Measurements from ENCODE around the gene COPG1. TPM values are rescaled to one million over a fixed set of nuclear protein-coding genes. Genes with fewer than 3 reads are reported as not detected.
A peak's percentile ranks its signal among the peaks of the same experiment; 100 is the strongest.
"Not testable (repeated sequence)": the region's sequence is repeated elsewhere in the genome, so short reads cannot be mapped to it uniquely, and the experiment has no call there.

Gene COPG1
- polyA plus RNA-seq, 1 of the 3 experiments (the other 2 are of a cell fraction), result 114 TPM

DNA sequence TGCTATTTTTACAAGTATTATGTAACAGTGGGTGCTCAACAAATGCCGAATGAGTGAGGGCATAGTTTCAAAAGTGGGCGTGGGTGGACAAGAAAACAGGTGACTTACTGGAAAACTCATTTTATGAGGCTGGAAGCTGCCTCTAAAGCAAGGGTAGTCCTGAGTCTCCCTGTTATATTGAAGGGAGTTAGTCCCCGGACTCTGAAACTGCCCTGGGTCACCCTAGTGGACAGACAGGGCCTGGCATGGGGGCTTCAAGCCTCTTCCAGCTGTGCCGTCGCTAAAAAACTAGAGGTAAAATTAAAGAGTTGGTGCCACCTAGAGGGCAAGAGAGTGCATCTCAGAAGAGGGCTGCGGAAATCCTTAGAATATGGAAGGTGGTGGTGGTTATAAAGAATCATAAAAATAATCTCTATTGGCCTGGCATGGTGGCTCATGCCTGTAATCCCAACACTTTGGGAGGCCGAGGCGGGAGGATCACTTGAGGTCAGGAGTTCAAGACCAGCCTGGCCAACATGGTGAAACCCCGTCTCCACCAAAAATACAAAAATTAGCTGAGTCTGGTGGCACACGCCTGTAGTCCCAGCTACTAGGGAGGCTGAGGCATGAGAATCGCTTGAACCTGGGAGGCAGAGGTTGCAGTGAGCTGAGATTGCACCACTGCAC, 3.6 kb upstream of the COPG1 start:
- TF ChIP-seq, protein P1, sequence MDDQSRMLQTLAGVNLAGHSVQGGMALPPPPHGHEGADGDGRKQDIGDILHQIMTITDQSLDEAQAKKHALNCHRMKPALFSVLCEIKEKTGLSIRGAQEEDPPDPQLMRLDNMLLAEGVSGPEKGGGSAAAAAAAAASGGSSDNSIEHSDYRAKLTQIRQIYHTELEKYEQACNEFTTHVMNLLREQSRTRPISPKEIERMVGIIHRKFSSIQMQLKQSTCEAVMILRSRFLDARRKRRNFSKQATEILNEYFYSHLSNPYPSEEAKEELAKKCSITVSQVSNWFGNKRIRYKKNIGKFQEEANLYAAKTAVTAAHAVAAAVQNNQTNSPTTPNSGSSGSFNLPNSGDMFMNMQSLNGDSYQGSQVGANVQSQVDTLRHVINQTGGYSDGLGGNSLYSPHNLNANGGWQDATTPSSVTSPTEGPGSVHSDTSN (IDR thresholded peaks at IDR 0.05), result 0 out of 2 replicates have a peak, but pooled peaks have one; percentile 5
- TF ChIP-seq GABPA (IDR thresholded peaks at IDR 0.05; ENCODE audit: low read depth), result 0 out of 2 replicates have a peak, but pooled peaks have one; percentile 11
- TF ChIP-seq, protein P2, sequence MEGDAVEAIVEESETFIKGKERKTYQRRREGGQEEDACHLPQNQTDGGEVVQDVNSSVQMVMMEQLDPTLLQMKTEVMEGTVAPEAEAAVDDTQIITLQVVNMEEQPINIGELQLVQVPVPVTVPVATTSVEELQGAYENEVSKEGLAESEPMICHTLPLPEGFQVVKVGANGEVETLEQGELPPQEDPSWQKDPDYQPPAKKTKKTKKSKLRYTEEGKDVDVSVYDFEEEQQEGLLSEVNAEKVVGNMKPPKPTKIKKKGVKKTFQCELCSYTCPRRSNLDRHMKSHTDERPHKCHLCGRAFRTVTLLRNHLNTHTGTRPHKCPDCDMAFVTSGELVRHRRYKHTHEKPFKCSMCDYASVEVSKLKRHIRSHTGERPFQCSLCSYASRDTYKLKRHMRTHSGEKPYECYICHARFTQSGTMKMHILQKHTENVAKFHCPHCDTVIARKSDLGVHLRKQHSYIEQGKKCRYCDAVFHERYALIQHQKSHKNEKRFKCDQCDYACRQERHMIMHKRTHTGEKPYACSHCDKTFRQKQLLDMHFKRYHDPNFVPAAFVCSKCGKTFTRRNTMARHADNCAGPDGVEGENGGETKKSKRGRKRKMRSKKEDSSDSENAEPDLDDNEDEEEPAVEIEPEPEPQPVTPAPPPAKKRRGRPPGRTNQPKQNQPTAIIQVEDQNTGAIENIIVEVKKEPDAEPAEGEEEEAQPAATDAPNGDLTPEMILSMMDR (IDR thresholded peaks at IDR 0.05), result peak; percentile 99
- TF ChIP-seq MXI1 (IDR thresholded peaks at IDR 0.05; ENCODE audit: low read depth, low read length), result peak; percentile 66; the same call in 1 of the 2 replicates
- peak; percentile 77; the same call in 1 of the 2 replicates for TF ChIP-seq SIN3A (IDR thresholded peaks at IDR 0.05; ENCODE audit: borderline replicate concordance, low read depth, low read length)
- TF ChIP-seq SMC3 (IDR thresholded peaks at IDR 0.05; ENCODE audit: low read depth, low read length), result peak; percentile 78
- peak; percentile 94 for TF ChIP-seq RAD21 (IDR thresholded peaks at IDR 0.05; ENCODE audit: low read length)
- 0 out of 2 replicates have a peak, but pooled peaks have one; percentile 18 for TF ChIP-seq REST (IDR thresholded peaks at IDR 0.05; ENCODE audit: low read depth, low read length)
- peak; percentile 40 for TF ChIP-seq TCF12 (IDR thresholded peaks at IDR 0.05)
- TF ChIP-seq, protein P3, sequence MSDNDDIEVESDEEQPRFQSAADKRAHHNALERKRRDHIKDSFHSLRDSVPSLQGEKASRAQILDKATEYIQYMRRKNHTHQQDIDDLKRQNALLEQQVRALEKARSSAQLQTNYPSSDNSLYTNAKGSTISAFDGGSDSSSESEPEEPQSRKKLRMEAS (IDR thresholded peaks at IDR 0.05; ENCODE audit: low read depth), result peak; percentile 43; the same call in 1 of the 2 replicates

More for the DNA sequence above, 3.6 kb upstream of the COPG1 start:
- Histone ChIP-seq H3K27ac (ENCODE audit: low read depth in 2 of 2, low read length in 1 of 2) (peak overlapping the region in 1 of 2 experiments; percentile 45; a peak in 1 of 4 replicates), H3F3A (replicated peaks; ENCODE audit: insufficient read depth) (peaks cover 15% of the 10 kb centered on the region), H3K4me1 (ENCODE audit: control insufficient read depth in 1 of 2, insufficient read depth in 2 of 2, low read depth in 1 of 2, low read length in 1 of 2) (peaks cover 7 to 13% of the 10 kb centered on the region in 2 experiments; a peak in 2 of 4 replicates), H3K4me2 (0 out of 2 replicates have a peak overlapping the region, but pooled peaks have one; percentile 49), H3K79me2 (ENCODE audit: insufficient read depth) (peaks cover 32% of the 10 kb centered on the region), H2AFZ (ENCODE audit: low read depth) (peak overlapping the region; percentile 31; the same call in 1 of the 2 replicates), H3K4me3 (ENCODE audit: low read depth in 2 of 2, low read length in 1 of 2) (peak overlapping the region in 1 of 2 experiments; percentile 12; a peak in 1 of 4 replicates)
- H3K27me3 ChIP-seq (ENCODE audit: insufficient read depth); H3K36me3 ChIP-seq (replicated peaks in 1 of 2; ENCODE audit: control insufficient read depth in 1 of 2, insufficient read depth in 2 of 2, low read length in 1 of 2); H3K9ac ChIP-seq; POLR2A ChIA-PET; H3K9me2 ChIP-seq; H3K9me3 ChIP-seq; H4K20me1 ChIP-seq (ENCODE audit: insufficient read depth): not testable (repeated sequence)
- CTCF ChIA-PET, result interaction anchor here (0.6 to 7.8 kb wide), 67 partner anchors 10 to 628 kb away, joined by 3 to 140 read pairs (median 4); partner anchors contain the start of genes CFAP92, CNBP and RAB43
- WGBS (ENCODE audit: low lambda C conversion rate), result 26% methylated on average over 11 of the region's 11 CpGs
- peak; percentile 90 for DNase-seq
